GM06990 (cell line): ENCODE data around the gene F12.

Experiments used
- DNase-seq: peaks from one replicate; pipeline ENCODE4 v3.0.0-alpha.2; 2011; ENCODE audit not compliant: insufficient read length; ENCODE audit errors: extremely low read depth
- H3K27me3 ChIP-seq: replicated peaks from 2 replicates; pipeline ENCODE4 v1.6.0; 2011; ENCODE audit warnings: low read length; ENCODE audit not compliant: control insufficient read depth, insufficient read depth
- H3K36me3 ChIP-seq: 2 replicates; pipeline ENCODE4 v1.5.1; 2011; ENCODE audit warnings: low read length; ENCODE audit not compliant: control insufficient read depth, insufficient read depth
- H3K4me3 ChIP-seq: replicated peaks from 2 replicates; pipeline ENCODE4 v1.5.1; 2011; ENCODE audit warnings: low read depth, mild to moderate bottlenecking, control low read depth, low read length
- TF ChIP-seq, protein P1 (sequence below): IDR thresholded peaks from 2 replicates; pipeline ENCODE4 v1.5.1; 2011; ENCODE audit warnings: low read length, control low read depth, mild to moderate bottlenecking, inconsistent platforms; ENCODE audit not compliant: insufficient read depth, poor library complexity, severe bottlenecking

F12 gene

DNA sequence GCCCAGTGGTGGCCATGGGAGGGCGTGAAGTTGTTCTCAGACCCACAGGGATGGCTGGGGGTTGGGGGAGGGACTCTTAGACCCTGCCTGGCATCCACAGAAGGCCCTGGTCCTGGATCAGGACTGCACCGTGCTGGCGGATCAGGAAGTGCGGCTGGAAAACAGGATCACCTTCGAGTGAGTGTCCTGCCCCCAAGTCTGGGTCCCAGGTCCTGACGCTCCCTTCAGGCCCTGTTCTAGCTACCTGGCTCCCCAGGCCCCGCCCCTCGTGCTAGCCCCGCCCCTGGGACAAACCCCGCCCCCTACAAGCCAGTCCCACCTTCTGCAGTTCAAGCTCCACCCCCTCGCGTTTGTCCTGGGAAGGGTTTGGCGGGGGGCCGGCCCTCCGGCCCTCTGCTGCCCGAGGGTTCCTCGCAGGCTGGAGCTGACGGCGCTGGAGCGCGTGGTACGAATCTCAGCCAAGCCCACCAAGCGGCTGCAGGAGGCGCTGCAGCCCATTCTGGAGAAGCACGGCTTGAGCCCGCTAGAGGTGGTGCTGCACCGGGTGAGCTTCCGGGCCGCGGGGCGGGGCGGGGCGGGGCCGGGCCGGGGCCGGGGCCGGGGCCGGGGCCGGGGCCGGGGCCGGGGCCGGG is 38.8 kb downstream of the F12 start:
- Histone ChIP-seq H3K4me3 (peak overlapping the region; percentile 41), H3K27me3 (no peaks in the 10 kb centered on the region), H3K36me3 (peaks cover 32% of the 10 kb centered on the region)
- TF ChIP-seq, protein P1, sequence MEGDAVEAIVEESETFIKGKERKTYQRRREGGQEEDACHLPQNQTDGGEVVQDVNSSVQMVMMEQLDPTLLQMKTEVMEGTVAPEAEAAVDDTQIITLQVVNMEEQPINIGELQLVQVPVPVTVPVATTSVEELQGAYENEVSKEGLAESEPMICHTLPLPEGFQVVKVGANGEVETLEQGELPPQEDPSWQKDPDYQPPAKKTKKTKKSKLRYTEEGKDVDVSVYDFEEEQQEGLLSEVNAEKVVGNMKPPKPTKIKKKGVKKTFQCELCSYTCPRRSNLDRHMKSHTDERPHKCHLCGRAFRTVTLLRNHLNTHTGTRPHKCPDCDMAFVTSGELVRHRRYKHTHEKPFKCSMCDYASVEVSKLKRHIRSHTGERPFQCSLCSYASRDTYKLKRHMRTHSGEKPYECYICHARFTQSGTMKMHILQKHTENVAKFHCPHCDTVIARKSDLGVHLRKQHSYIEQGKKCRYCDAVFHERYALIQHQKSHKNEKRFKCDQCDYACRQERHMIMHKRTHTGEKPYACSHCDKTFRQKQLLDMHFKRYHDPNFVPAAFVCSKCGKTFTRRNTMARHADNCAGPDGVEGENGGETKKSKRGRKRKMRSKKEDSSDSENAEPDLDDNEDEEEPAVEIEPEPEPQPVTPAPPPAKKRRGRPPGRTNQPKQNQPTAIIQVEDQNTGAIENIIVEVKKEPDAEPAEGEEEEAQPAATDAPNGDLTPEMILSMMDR: peak; percentile 63
- peak; percentile 76 for DNase-seq

DNA sequence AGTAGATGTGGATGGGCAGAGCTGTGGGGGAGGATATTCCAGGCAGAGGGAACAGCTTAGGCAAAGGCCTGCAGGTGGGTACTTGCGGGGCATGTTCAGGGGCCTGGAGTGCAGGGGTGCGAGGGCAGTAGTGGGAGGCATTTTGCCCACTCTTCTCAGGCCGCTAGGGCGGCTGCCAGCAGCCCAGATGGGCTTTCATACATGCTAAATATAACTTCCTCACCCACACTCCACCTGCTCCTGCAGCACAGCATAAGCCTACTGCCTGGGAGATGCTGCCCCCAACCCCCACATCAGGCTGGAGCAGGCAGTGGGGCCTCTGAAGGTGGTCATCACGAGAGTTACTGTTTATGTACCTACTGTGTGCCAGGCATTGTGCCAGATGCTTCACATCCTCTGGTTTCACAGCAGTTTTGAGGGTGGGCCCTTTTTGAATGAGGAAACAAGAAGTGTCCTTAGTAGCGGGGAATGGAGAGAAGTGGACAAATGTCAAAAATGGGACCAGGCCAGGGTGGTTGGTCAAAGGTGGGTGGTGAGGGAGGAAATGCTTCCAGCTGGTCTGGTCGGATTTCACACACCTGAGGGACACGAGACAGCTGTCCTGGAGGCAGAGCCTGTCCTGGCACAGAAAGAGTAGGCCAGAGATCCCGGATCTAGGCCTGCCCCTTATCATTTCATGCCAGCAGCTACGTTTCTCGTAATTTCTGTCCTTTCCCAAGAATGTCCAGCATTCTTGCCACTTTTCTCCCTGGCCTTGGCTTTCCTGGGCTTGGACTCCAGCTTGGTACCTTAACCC is 39.5 kb downstream of the F12 start:
- TF ChIP-seq, protein P1: peak; percentile 16
- DNase-seq: no peak
- H3K4me3 ChIP-seq: no peak overlapping the region
- no peaks in the 10 kb centered on the region for H3K27me3 ChIP-seq
- H3K36me3 ChIP-seq: peaks cover 32% of the 10 kb centered on the region

DNA sequence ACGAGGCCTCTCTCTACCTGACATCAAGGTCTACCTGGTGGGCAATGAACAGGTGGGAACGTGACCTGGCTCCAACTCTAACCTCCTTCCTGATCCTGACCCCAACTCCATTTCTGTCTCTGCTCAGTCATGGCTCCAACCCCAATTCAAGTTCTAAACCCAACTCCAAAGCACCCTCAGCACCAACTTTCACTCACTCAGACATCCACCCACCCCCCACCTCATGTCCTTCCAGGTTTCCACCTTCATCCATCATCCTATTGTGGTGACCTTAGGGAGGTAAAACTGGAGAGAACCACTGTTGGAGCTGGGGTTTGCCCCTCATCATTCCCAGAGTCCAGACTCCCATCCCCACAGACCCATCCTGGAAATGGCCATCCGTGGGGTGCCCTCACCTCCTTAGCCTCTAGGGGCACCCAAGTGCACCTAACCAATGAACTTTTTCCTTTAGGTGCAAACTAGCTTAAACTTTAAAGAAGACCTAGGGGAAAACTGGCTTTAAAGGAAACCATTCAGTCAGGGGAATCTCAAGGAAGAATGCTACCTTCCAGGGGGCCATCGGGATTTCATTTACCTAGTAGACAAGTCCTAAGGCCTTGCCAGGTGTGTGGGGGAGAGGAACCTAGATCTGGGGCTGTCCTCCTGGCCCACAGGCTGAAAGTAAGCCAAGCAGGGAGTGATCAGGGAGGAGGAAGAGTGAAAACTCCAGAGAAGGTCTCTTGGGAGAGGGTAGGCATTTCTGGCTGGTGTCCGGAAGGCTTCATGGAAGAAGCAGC is 40.3 kb downstream of the F12 start:
- TF ChIP-seq, protein P1: peak; percentile 85
- no peak for DNase-seq
- Histone ChIP-seq H3K4me3 (no peak overlapping the region), H3K27me3 (no peaks in the 10 kb centered on the region), H3K36me3 (peaks cover 32% of the 10 kb centered on the region)

DNA sequence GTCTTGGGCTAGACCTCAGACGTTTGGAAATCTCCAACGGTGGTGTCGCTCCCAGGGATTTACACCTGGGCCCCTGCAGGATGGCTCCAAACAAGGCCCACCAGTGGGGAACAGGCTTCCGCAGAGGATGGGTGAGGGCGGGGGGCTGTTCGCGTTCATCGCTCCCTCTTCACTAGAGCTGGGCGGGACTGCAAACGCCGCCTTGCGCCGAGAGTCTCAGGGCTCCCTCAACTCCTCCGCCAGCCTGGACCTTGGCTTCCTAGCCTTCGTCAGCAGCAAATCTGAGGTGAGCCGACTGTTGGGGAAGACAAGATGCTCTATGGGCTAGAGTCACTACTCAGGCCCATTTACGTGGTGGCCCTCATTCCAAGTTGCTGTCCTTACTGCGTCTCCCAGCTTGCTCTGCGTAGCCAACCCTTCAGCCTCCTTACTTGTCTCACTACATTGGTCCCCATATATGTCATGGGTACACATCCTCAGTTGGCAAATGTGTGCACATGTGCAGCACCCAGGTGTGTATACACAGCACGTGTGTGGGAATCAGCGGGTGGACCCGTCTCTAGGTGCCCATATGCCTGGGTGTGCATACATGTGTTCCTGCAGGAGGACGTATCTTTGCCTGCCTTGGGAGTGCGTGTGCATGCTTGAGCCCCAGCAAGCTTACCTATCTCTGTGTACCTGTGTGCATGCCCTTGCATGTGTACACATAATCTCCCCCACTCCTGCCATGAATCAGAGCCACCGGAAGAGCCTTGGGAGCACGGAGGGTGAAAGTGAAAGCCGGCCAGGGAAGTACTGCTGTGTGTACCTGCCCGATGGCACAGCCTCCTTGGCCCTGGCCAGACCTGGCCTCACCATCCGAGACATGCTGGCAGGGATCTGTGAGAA is 41.1 kb downstream of the F12 start:
- no peak overlapping the region for H3K4me3 ChIP-seq
- DNase-seq: no peak
- no peaks in the 10 kb centered on the region for H3K27me3 ChIP-seq
- H3K36me3 ChIP-seq: peaks cover 29% of the 10 kb centered on the region
- TF ChIP-seq, protein P1: no peak

DNA sequence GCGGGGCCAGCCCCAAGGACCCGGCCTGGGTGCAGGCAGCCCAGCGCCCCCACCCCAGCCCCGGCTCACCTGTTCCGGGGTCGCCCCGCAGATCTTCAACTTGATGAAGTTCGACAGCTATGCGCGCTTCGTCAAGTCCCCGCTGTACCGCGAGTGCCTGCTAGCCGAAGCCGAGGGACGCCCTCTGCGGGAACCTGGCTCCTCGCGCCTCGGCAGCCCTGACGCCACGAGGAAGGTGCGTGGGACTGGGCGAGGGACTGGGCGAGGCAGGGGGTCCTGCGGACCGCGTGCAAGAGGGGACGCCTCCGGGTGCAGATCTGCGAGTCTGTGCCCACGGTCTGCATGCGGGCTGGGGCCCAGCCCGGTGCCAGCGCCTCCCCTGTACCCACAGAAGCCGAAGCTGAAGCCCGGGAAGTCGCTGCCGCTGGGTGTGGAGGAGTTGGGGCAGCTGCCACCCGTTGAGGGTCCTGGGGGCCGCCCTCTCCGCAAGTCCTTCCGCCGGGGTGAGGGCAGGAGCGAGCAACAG is 42.0 kb downstream of the F12 start:
- DNase-seq: no peak
- TF ChIP-seq, protein P1: no peak
- Histone ChIP-seq H3K36me3 (peaks cover 27% of the 10 kb centered on the region), H3K27me3 (no peaks in the 10 kb centered on the region), H3K4me3 (no peak overlapping the region)
